GM21723 (cell line): ENCODE results near the gene MCOLN3.
A peak's percentile ranks its signal among the peaks of the same experiment; 100 is the strongest.
"Not testable (repeated sequence)": the region's sequence is repeated elsewhere in the genome, so short reads cannot be mapped to it uniquely, and the experiment has no call there.

Experiments
- ATAC-seq: cut with Tn5 transposase; IDR thresholded peaks from one replicate; pipeline ENCODE4 v1.9.1; 2021; ENCODE audit warnings: mild to moderate bottlenecking, moderate library complexity; ENCODE audit not compliant: unreplicated experiment

The MCOLN3 gene

DNA sequence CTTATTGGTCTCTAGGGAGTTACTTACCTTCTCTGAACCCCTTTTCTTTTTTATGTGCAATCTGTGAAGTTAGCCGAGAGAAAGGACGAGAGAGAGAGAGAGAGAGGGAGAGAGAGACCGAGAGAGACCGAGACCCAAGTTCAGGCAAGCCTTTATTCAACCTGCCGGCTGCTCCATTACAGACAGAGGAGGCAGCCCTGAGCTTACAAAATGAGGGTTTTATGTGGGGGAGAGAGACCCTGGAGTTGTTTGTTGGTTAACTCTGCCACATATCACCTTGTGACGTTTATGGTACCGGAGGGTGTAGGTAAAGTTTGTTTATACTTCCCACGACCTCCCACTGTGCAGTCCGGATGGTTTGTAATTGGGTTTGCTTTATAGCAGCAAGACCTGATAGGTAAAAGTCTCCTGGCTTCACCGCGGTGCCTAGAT is 1.5 kb upstream of the MCOLN3 start:
- no peak for ATAC-seq

DNA sequence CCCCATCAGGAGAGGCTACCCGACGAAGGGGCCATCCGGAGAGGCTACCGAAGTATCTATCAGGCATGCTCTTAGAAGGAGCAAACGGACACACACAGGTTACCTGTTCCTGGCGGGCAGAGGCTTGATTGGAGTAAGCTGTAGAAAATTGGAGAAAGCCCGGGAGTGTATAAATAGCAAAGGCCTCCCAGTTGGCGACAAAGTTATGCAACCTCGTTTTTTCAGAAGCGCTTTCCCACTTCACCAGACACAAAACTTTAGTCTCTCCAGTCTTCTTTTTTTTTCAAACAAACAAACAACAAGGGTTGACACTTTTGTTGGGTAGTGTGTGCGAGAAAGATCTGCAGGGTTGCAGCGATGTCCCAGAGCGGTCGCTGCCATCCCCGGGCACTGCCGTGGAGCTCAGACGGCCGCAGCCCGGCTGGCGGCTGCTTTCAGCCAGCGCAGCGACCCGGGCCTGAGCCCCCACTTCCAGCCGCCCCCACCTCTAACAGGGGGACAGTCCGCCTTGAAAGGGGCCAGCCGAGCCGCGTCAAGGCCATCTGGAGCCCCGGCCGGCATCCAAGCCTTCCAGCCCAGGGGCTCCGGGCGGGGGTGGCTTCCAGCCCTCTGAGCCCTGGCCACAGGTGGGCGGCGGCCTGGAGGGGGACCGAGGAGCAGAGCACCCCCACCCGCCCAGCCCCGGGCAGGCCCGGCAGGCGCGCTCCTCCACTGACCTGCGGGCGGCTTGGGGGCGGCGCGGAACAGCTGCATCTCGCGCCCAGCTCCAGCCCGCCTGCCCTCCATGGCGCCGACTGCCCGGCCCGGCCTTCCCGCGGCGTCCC is 616 bp downstream of the MCOLN3 start:
- ATAC-seq = peak; percentile 63

DNA sequence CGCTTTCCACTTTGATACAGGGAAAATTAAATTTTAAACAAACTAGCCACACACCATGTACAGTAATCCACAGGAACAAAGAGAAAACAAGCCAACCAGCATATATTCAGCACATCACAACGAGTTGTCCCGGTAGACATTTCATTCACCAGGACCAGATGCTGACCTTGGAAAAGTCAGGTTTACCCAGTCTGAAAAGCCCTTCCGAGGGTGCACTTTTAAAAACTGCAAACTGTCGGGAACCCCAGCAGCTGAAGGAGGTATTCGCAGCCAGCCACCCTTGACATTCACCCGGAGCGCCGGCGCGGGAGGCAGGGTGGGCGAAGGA is 1.2 kb downstream of the MCOLN3 start:
- ATAC-seq = no peak

DNA sequence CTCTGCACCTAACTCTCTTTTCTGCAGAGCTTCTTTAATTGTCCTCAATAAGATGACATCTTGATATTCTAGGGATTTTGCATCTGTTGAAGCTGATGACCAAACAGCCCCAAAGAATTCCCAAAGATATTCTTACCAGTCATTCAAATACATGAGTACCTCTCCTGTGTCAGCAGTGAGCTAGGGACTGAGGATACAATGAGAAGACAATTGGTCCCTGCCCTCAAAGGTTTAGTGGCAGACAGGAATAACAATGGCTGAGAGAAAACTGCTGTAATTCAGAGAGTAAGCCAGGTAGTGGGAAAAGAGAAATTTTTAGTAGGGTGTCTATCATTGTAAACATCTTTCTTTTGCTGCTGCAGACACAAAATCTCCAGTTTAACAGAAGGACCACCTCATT is 5.9 kb downstream of the MCOLN3 start:
- ATAC-seq = no peak

DNA sequence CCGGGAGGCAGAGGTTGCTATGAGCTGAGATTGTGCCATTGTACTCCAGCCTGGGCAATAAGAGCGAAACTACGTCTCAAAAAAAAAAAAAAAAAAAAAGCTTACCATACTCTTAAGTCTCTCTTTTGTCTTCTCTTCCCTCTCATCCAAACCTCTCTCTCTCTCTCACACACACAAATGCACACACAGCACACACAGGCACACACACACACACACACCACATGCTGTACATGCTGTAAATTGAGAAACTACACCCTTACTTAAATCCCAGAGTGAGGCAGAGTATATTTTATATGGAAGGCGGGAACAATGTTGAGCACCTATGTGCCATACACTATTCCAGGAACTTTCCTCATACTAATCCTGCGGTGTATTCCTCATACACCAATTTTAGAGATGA is 6.5 kb downstream of the MCOLN3 start:
- ATAC-seq = no peak

DNA sequence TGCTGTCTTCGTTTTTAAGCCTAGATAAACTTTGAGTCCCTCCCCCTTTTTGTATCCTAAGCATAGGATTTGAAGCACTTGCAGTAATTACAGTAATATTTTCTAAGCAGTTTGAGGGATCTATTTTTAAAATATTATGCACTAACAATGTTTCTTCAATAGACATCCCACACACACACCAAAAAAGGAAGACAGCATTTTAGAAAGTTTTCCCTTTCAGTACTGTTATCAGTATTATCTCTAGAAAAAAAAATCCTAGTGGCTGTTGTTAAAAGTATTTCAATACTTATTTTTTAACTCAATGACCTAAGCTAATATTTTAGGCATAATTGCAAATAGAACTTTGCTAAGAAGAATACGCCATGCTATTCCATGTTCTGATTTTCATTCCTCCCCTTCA is 15.1 kb downstream of the MCOLN3 start:
- ATAC-seq = no peak

DNA sequence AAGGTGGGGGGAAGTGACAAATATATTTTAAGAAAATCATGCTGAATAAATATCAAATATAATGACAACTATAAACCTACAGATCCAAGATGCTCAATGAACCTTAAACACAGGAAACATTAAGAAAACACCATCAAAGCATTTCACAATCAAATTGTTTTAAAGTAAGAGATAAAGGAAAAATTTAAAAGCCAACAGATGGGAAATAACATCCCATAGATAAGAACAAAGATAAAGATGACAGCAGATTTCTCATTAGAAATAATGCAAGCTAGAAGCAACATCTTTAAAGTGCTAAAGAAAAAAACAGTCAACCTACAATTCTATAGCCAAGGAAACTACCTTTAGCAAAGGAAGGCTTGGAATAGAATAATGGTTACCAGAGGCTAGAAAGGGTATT is 17.8 kb downstream of the MCOLN3 start:
- no peak for ATAC-seq

DNA sequence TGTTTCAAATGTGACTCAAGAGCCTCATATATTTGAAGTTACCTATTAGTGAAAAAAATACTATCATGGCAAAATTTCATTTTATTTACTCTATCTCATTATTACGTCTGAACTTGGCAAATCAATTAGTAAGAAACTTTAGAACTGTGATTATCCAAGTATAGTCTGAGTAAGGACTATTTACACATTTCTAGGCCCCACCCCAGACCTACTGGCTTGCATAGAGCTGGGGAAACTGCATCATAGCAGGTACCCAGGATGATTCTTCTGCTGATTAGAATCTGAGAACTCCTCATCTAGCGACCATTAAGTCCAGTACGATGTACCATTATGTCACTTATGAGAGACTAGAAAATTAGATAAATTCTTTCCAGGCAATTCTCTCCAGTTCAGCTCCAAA is 20.1 kb downstream of the MCOLN3 start:
- no peak for ATAC-seq

DNA sequence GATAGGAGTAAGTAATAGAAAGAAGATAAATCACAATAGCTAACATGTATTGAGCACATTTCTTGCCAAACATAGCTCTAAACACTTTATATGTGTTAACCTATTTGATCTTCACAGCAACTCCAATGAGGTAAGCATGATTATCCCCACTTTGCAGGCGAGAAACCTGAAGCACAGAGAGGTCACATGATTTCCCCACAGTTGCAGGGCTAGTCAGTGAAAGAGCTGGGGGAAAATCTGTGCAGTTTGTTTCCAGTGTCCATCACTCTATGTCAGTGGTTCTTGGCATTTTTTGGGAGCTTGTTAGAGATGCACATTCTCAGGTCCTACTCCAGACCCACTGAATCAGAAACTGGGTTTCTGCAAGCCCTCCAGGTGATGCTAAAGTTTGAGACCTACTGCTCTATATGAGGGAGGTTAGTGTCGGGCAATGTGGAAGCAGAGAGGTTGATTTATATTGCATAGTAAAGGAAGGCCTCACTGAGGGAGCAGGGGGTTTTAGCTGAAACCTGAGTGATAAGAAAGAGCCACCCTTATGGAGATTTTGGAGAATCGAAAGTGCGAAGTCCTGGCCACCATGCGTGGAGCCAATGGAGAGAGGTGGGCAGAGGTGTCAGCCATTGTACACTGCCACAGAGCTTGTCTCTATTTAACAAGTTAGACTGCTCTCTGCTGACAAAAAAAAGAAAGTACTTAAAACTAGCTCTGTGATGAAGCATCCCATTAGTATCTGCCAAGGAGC is 20.9 kb downstream of the MCOLN3 start:
- peak; percentile 86 for ATAC-seq

DNA sequence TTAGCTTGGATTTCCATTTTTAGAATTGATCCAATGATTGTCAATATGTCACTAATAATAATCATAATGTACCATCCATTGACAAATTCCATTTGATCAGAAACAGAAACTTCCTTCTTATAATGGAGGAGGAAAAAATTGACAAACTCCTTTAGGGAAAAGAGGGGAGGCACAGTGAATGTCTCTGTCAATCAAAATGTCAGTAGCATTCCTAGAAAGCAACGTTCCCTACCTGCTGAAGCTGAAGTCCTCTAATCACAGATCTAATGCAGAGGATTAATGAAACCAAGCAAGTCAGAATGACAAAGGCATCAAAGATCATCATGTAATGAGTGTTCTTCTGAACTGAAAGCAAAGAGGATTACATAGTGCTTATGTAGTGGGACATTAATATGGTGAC is 22.4 kb downstream of the MCOLN3 start:
- ATAC-seq = no peak

DNA sequence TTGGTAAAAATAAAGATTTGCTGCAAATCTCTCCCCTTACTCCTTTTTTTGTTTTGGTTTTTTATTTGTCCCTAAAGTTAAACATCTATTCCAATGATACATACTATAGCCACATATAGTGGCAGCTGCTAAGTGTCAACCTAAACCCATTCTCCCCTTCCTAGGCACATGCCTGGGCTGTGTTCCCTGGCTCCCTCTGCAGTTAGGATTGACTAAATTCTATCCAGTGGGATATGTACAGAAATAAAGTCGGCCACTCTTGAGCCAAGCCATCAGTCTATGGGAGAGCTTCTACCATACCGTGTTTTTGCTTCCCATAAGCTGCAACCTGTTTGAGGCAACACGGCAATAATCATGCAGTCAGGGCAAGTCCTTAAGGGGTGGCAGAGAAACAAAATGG is 23.6 kb downstream of the MCOLN3 start:
- ATAC-seq = no peak

DNA sequence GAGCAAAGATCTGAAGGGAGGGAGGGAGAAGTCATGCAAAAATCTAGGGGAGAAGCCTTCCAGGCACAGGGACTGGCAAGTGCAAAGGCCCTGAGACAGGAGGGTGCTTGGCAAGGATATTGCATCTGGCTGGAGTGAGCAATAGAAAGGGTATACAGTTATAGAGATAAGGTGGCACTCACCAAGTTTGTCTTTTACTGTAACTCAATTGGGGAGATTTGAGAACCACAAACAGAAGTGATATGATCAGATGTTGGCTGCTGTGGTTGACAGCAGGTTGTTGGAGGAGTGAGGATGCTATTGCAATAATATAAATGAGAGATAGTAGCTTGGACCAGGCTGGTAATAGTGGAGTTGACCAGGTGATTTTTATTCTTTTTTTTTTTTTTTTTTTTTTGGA is 25.6 kb downstream of the MCOLN3 start:
- no peak for ATAC-seq

DNA sequence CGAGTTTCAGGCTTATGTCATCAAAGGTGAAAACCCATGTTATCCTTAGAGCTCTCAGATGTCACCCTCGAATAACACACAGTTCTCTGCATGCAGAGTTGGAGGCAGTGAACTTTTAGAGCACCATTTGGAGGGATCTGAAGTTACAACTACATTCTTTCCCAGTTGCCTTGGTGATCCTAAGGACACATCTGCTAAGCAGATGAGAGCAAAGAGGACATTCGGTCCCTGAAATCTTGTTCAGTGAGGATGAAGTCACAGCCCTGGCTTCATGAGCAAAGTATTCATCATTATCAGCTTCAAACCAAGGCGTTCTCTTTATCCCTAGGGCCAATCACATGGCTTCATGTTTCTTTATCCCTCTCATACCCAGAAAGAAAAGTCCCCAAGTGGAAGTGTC is 28.3 kb downstream of the MCOLN3 start:
- no peak for ATAC-seq

DNA sequence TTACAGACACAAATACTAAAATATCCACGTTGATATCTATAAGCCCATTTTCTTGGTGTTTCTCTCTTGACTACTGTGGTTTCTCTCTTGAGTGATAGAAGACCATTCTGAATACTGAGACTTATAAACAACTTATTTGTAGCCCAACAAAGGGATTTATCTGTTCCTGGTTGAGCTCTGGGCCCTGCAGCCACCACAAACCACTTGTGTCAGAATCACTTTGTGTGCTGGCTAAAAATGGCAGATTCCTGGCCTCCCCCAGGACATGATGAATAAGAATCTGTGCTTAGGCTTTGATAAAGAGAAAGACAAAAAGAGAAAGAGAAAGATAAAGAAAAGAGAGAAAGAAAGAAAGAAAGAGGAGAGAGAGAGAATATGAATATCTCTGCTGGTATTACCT is 32.5 kb downstream of the MCOLN3 start:
- no peak for ATAC-seq

DNA sequence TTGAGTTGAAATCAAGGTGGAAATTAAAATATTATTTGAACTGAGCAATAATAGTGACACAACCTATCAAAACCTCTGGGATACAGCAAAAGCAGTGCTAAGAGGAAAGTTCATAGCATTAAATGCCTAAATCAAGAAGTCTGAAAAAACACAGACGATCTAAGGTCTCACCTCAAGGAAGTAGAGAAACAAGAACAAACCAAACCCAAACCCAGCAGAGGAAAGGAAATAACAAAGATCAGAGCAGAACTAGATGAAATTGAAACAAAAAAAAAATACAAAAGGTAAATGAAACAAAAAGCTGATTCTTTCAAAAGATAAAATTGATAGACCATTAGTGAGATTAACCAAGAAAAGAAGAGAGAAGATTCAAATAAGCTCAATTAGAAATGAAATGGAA is 42.7 kb downstream of the MCOLN3 start:
- ATAC-seq = not testable (repeated sequence)

DNA sequence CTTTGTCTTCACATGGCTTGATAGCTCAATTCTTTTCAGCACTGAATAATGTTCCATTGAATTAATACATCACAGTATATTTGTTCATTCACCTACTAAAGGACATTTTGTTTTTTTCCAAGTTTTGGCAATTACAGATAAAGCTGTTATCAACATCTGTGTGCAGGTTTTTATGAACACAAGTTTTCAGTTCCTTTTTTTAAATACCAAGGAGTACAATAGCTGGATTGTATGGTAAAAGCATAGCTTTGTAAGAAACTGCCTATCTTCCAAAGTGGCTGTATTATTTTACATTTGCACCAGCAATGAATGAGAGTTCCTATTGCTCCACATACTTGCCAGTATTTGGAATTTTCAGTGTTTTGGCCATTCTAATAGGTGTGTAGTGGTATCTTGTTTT is 46.6 kb downstream of the MCOLN3 start:
- no peak for ATAC-seq

DNA sequence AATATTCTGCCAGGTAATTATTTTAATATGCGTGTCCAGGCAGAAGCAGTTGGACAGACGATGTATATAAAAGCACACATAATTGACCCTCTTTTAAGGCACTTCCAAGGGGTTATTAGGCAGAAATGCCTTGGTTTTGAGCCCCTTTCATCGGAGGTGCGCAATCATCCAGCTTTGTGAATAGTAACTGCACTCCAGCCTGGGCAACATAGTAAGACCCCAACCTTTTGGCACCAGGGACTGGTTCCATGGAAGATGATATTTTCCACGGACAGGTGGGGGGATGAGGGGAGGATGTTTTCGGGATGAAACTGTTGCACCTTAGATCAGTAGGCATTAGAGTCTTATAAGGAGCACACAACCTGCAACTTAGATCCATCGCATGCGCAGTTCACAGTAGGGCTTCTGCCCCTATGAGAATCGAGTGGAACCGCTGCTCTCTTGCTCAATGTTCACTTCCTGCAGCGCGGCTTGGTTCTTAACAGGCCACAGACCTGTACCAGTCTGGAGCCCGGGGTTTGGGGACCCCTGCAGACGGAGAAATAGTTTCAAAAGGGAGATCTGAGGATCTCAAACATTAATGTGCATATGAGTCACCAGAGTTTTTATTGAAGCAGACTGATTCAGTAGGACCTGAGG is 49.5 kb downstream of the MCOLN3 start:
- ATAC-seq = no peak

DNA sequence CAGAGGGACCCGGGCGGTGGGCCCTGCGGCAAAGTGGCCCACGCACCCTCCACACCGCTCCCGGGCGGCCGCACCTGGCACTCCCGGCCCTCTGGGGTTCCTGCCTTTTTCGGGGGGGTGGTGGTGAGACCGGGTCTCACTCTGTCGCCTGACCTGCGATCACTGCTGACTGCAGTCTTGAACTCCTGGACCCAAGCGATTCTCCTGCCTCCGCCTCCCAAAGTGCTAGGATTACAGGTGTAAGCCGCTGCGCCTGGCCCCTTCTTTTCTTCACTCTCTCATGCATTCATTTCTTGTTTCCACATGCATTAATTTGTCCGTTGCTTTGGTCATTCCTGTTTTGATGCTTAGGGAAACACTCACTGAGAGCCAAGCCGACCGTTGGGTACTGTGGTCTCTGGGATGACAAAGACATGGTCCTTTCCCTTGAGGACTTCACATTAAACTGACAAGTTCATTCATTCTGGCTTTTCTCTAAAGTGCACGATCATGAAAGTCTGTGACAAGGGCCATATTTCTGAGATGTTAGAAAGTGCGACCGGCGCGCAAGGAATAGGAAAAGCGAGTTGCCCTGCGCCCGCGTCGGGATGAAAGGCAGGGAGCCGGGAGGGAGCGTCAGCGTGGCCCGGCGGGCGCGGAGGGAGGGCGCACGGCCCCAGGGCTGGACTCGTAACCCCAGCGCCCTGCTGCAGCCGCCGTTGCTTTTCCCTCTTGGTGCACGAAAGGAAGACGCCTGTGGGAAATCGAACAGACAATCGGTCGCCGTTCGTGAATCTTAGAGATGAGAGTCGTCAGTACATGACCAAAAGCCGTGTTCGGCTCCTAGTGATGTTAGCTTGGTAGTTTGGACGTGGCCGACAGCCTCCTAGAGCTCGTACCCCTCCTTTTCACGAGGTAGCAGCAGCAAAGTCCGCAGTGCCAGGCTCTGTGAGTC is 50.4 kb downstream of the MCOLN3 start:
- ATAC-seq = no peak

DNA sequence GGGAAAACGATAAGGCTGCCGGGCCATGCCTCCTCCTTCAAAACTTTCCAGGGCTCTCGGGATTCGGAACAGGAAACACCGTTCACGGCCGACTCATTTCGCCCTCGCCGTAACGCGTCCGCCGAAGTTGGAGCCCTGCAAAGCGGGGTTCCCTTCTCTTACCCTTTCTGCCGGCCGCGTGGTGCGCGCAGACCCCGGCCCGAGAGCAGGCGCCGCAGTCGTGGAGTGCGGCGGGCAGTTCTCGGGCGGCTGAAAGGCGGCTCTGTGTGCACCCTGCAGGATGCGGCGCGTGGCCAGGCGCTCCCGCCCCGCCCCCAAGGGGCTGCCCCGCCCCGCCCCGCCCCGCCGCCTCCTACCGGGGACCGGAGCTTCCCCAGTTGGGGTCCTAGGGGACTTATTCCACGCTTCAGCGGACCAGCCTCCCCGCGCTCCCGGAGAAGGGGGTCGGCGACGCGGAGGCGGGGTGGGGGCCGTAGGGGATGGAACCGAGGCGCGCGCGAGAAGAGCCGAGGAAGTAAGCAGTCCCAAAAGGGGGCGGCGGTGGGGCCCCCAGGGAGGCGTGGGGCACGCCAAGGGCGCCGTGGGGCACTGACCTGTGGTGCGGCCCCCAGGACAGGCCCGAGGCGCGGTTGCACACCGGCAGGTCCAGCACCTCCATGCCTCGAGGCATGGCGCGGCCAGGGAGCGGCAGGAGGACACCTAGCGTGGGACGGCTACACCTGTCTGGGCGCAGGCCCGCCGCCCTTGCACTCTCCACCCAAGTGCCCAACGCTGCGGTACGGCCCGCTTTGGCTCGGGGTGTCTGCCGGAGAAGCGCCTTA is 51.2 kb downstream of the MCOLN3 start, which contains the start of gene MCOLN2:
Gene MCOLN2 (minus strand): TSS at position 268 of the 821 bp plus-strand sequence. CDS start 241 bp downstream, at position 27.
- peak; percentile 51 for ATAC-seq
